CD4-positive, alpha-beta T cell (primary cell): Measurements from ENCODE around the gene COL24A1. TPM values are rescaled to one million over a fixed set of nuclear protein-coding genes. Genes with fewer than 3 reads are reported as not detected.

Experiments
- ATAC-seq: fragments of 200-7000 bp; cut with Tn5 transposase; one replicate; pipeline ENCODE4 v1.10.0; 2022; ENCODE audit warnings: mild to moderate bottlenecking; ENCODE audit not compliant: poor library complexity
- CTCF ChIA-PET: fragments of 350-600 bp; sonication (Branson Sonifier 250); formaldehyde crosslinking; loops from one replicate; lab custom pipeline; 2021; ENCODE audit warnings: antibody characterized with exemption, inconsistent platforms; lab: Charles Lee
- POLR2A ChIA-PET: fragments of 350-600 bp; sonication (Branson Sonifier 250); formaldehyde crosslinking; loops from one replicate; lab custom pipeline; 2021; ENCODE audit warnings: antibody characterized with exemption, inconsistent platforms; lab: Charles Lee
- DNase-seq, 14 experiments: peaks; one replicate each; pipeline ENCODE4 v3.0.0-alpha.2; 2013 to 2020; ENCODE audit warnings: mixed read lengths in 2 of 14
- H3K27ac ChIP-seq, 2 donors: one replicate each; pipeline versions ENCODE4 v1.5.1 to v1.7.0; 2013; ENCODE audit warnings: low read length in 2 of 2, low read depth in 1 of 2, mild to moderate bottlenecking in 1 of 2
- H3K27me3 ChIP-seq, 2 experiments: 1 replicate in 1 of 2; 2 replicates in 1 of 2; pipeline versions ENCODE4 v1.6.1 to v1.7.0; 2013; ENCODE audit warnings: low read length in 2 of 2, control low read depth in 1 of 2, mild to moderate bottlenecking in 1 of 2, moderate library complexity in 1 of 2; ENCODE audit not compliant: insufficient read depth in 2 of 2, control insufficient read depth in 1 of 2
- H3K36me3 ChIP-seq: one replicate; pipeline ENCODE4 v1.6.1; 2013; ENCODE audit warnings: low read length, control low read depth; ENCODE audit not compliant: insufficient read depth
- H3K4me1 ChIP-seq: one replicate; pipeline ENCODE4 v1.6.1; 2013; ENCODE audit warnings: low read length, control low read depth; ENCODE audit not compliant: insufficient read depth
- H3K4me3 ChIP-seq: one replicate; pipeline ENCODE4 v1.5.1; 2013; ENCODE audit warnings: mild to moderate bottlenecking, low read length, moderate library complexity
- H3K9me3 ChIP-seq, 2 experiments: 1 replicate in 1 of 2; 2 replicates in 1 of 2; pipeline versions ENCODE4 v1.6.1 to v1.7.0; 2013; ENCODE audit warnings: low read length in 2 of 2, mild to moderate bottlenecking in 2 of 2, control low read depth in 1 of 2, moderate library complexity in 1 of 2; ENCODE audit not compliant: control insufficient read depth in 1 of 2, insufficient read depth in 1 of 2
- H3K27ac Mint-ChIP-seq: one replicate; pipeline ENCODE4 v1.8.0; 2020; ENCODE audit warnings: mixed read lengths
- H3K27me3 Mint-ChIP-seq: one replicate; pipeline ENCODE4 v1.8.0; 2021; ENCODE audit warnings: mixed read lengths
- H3K36me3 Mint-ChIP-seq: one replicate; pipeline ENCODE4 v1.8.0; 2021; ENCODE audit warnings: low read depth, mixed read lengths
- H3K4me1 Mint-ChIP-seq: one replicate; pipeline ENCODE4 v1.8.0; 2021; ENCODE audit warnings: low read depth, mixed read lengths
- H3K4me3 Mint-ChIP-seq: one replicate; pipeline ENCODE4 v1.8.0; 2020; ENCODE audit warnings: mild to moderate bottlenecking, mixed read lengths
- H3K9me3 Mint-ChIP-seq: one replicate; pipeline ENCODE4 v1.8.0; 2020; ENCODE audit warnings: mixed read lengths
- intact Hi-C, 2 experiments: fragments of 100-400 bp; cut with DNase I in 1 of 2; cut with micrococcal nuclease in 1 of 2; formaldehyde crosslinking; loops; one replicate each; pipeline versions ENCODE4 v1.15.1 to v1.9.0; 2023 to 2025; cut with DNase I, micrococcal nuclease
- total RNA-seq, 174 experiments: library from RNA in 2 of 174; stranded (reverse) in 2 of 174; gene quantifications; one replicate each; pipeline ENCODE4 v1.2.3 and lab custom pipeline; 2021 to 2026
- TF ChIP-seq, protein P1 (sequence below): fragments of 200-600 bp; IDR thresholded peaks from one replicate; pipeline ENCODE4 v1.8.0; 2022; ENCODE audit warnings: antibody characterized with exemption, mild to moderate bottlenecking

The COL24A1 gene
- total RNA-seq, 2 experiments from 2014 or later, result 0.25 TPM; not detected in 1

- H3K4me3 Mint-ChIP-seq, result no peak overlapping the region
- Histone ChIP-seq H3K27me3 (no peaks in the 10 kb centered on the region), H3K36me3 (no peaks in the 10 kb centered on the region), H3K4me3 (no peak overlapping the region), H3K9me3 (no peaks in the 10 kb centered on the region), H3K27ac (no peak overlapping the region), H3K4me1 (no peaks in the 10 kb centered on the region)
- intact Hi-C loops, result loop anchor here (5.0 kb wide), 2 partner anchors 711 to 1071 kb away; no protein-coding TSS in a partner anchor
- H3K4me1 Mint-ChIP-seq, result no peaks in the 10 kb centered on the region
- TF ChIP-seq, protein P1, sequence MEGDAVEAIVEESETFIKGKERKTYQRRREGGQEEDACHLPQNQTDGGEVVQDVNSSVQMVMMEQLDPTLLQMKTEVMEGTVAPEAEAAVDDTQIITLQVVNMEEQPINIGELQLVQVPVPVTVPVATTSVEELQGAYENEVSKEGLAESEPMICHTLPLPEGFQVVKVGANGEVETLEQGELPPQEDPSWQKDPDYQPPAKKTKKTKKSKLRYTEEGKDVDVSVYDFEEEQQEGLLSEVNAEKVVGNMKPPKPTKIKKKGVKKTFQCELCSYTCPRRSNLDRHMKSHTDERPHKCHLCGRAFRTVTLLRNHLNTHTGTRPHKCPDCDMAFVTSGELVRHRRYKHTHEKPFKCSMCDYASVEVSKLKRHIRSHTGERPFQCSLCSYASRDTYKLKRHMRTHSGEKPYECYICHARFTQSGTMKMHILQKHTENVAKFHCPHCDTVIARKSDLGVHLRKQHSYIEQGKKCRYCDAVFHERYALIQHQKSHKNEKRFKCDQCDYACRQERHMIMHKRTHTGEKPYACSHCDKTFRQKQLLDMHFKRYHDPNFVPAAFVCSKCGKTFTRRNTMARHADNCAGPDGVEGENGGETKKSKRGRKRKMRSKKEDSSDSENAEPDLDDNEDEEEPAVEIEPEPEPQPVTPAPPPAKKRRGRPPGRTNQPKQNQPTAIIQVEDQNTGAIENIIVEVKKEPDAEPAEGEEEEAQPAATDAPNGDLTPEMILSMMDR, result peak; percentile 66
- ATAC-seq, result no peak
- DNase-seq, result peak in 3 of 14 experiments; percentile 15 to 28 (median 17)
- no peaks in the 10 kb centered on the region for H3K36me3 Mint-ChIP-seq
- ChIA-PET POLR2A (no interaction called here), CTCF (no interaction called here)
- H3K9me3 Mint-ChIP-seq, result no peaks in the 10 kb centered on the region
- H3K27ac Mint-ChIP-seq, result no peak overlapping the region
- H3K27me3 Mint-ChIP-seq, result no peaks in the 10 kb centered on the region
These were observed 138.2 kb downstream of the COL24A1 start for GRCh38 chr1:86018283-86018923.

- ATAC-seq (no peak), DNase-seq (no peak)
- H3K27ac ChIP-seq, result no peak overlapping the region
- Mint-ChIP-seq H3K4me1 (no peaks in the 10 kb centered on the region), H3K4me3 (no peak overlapping the region), H3K36me3 (no peaks in the 10 kb centered on the region), H3K27me3 (no peaks in the 10 kb centered on the region), H3K27ac (no peak overlapping the region), H3K9me3 (no peaks in the 10 kb centered on the region)
- no peaks in the 10 kb centered on the region for H3K36me3 ChIP-seq
- intact Hi-C loops, result loop anchor here (5.0 kb wide), 2 partner anchors 709 to 1069 kb away; no protein-coding TSS in a partner anchor
- no peak overlapping the region for H3K4me3 ChIP-seq
- H3K9me3 ChIP-seq, result no peaks in the 10 kb centered on the region
- H3K27me3 ChIP-seq, result no peaks in the 10 kb centered on the region
- H3K4me1 ChIP-seq, result no peaks in the 10 kb centered on the region
- TF ChIP-seq, protein P1, result no peak
- CTCF ChIA-PET, result no interaction called here
- POLR2A ChIA-PET, result no interaction called here
These were observed 140.4 kb downstream of the COL24A1 start for GRCh38 chr1:86016076-86016759.

- no peaks in the 10 kb centered on the region for H3K27me3 Mint-ChIP-seq
- no peaks in the 10 kb centered on the region for H3K27me3 ChIP-seq
- H3K4me3 ChIP-seq, result no peak overlapping the region
- TF ChIP-seq, protein P1, result no peak
- H3K27ac ChIP-seq, result no peak overlapping the region
- no peaks in the 10 kb centered on the region for H3K9me3 ChIP-seq
- no peak for DNase-seq
- no peaks in the 10 kb centered on the region for H3K36me3 ChIP-seq
- no peak for ATAC-seq
- intact Hi-C loops, result loop anchor here (5.0 kb wide), 2 partner anchors 708 to 1068 kb away; no protein-coding TSS in a partner anchor
- no peaks in the 10 kb centered on the region for H3K9me3 Mint-ChIP-seq
- no peak overlapping the region for H3K4me3 Mint-ChIP-seq
- no peak overlapping the region for H3K27ac Mint-ChIP-seq
- ChIA-PET POLR2A (no interaction called here), CTCF (no interaction called here)
- no peaks in the 10 kb centered on the region for H3K4me1 Mint-ChIP-seq
- H3K36me3 Mint-ChIP-seq, result no peaks in the 10 kb centered on the region
- no peaks in the 10 kb centered on the region for H3K4me1 ChIP-seq
These were observed 141.2 kb downstream of the COL24A1 start for GRCh38 chr1:86015375-86015774.
